ENCODE data around the gene DUOXA1.

DUOXA1 gene

GRCh38 chr15:45113380-45113990, 16.2 kb downstream of the DUOXA1 start:
- H3K4me3 ChIP-seq (ENCODE audit: low read depth, low read length), result no peak overlapping the region
- no peak for DNase-seq (ENCODE audit: low read depth)
- no peak for TF ChIP-seq CTCF (IDR thresholded peaks at IDR 0.05; ENCODE audit: insufficient read depth, low read depth, low read length, missing control alignments)

- TF ChIP-seq CTCF (IDR thresholded peaks at IDR 0.05; ENCODE audit: insufficient read depth, low read depth, low read length, missing control alignments), result no peak
- H3K4me3 ChIP-seq (ENCODE audit: low read depth, low read length), result no peak overlapping the region
- DNase-seq (ENCODE audit: low read depth), result no peak
Observed at GRCh38 chr15:45112591-45113379, 16.9 kb downstream of the DUOXA1 start.

GRCh38 chr15:45112143-45112590, 17.5 kb downstream of the DUOXA1 start:
- H3K4me3 ChIP-seq (ENCODE audit: low read depth, low read length), result no peak overlapping the region

GRCh38 chr15:45111390-45112142, 18.1 kb downstream of the DUOXA1 start:
- TF ChIP-seq CTCF (IDR thresholded peaks at IDR 0.05; ENCODE audit: insufficient read depth, low read depth, low read length, missing control alignments), result no peak
- H3K4me3 ChIP-seq (ENCODE audit: low read depth, low read length), result no peak overlapping the region
- no peak for DNase-seq (ENCODE audit: low read depth)

More at GRCh38 chr15:45112143-45112590, 17.5 kb downstream of the DUOXA1 start:
- no peak for DNase-seq (ENCODE audit: low read depth)
- no peak for TF ChIP-seq CTCF (IDR thresholded peaks at IDR 0.05; ENCODE audit: insufficient read depth, low read depth, low read length, missing control alignments)

- no peak overlapping the region for H3K4me3 ChIP-seq (ENCODE audit: low read depth, low read length)
- no peak for DNase-seq (ENCODE audit: low read depth)
Observed at GRCh38 chr15:45110256-45110820, 19.3 kb downstream of the DUOXA1 start.

More at GRCh38 chr15:45110256-45110820, 19.3 kb downstream of the DUOXA1 start:
- TF ChIP-seq CTCF (IDR thresholded peaks at IDR 0.05; ENCODE audit: insufficient read depth, low read depth, low read length, missing control alignments), result peak; percentile 2
